ENCODE measurements around the gene PRPF18.

DNA sequence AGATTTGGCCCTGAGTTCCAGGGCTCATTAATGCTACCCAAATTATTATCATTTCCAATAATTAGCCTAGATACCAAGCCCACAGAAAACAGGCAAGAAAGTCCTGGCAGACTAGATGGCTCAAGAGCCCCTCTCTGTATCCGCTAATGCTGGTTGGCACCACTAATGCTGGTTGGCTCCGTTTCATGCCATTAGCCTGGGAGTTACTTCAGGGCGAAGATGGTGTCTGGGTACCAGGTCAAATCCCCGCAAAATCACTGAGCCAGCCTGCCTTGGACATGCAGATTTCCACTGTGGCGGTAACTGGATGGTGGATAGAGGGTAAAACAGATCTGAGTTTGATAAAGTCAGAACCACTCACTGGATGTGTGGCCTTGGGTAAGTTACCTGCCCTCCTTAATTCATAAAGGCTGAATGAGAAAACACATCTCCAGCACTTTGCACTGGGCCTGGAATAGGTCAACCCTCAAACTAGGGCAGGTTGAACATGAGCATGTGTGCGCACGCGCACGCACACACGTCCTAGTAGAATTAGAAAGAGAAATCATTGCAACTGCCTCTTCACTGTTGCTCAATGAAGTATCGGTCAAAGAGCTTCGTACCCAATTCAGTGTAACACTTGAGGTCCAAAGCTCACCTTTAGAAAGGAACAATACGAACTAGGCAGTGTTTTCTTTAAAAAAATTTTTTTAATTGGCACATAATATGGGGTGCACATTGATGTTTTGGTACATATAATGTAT, 91.5 kb downstream of the PRPF18 start:
- TF ChIP-seq ZNF274 (IDR thresholded peaks at IDR 0.05; ENCODE audit: low read depth, low read length) (no peak), YY1 (IDR thresholded peaks at IDR 0.05; ENCODE audit: insufficient read depth, insufficient read length) (no peak)

Measured in NT2/D1 (cell line).